Activated T-helper 1 cell treated with anti-CD3 and anti-CD28 coated beads, Interleukin-12 subunit alpha, Interleukin-12 subunit beta, Interleukin-2, Interleukin-4 antibody, amounts not matched to agents 30 ng/mL and 10 ng/mL and 1 ng/mL, durations not matched to agents 14 hours and 24 hours and 36 hours (primary cell): ENCODE measurements around the gene ESYT1. TPM values are rescaled to one million over a fixed set of nuclear protein-coding genes. Genes with fewer than 3 reads are reported as not detected.
A peak's percentile ranks its signal among the peaks of the same experiment; 100 is the strongest.
"Not testable (repeated sequence)": the region's sequence is repeated elsewhere in the genome, so short reads cannot be mapped to it uniquely, and the experiment has no call there.

Source experiments
- DNase-seq: peaks from one replicate; pipeline ENCODE4 v3.0.0; 2021; ENCODE audit warnings: low spot score
- H3K27ac Mint-ChIP-seq: one replicate; pipeline ENCODE4 v1.8.0; 2021; ENCODE audit warnings: mild to moderate bottlenecking, mixed read lengths
- H3K27me3 Mint-ChIP-seq: one replicate; pipeline ENCODE4 v1.8.0; 2022; ENCODE audit warnings: mild to moderate bottlenecking, moderate library complexity, mixed read lengths; ENCODE audit not compliant: insufficient read depth
- H3K36me3 Mint-ChIP-seq: one replicate; pipeline ENCODE4 v1.8.0; 2021; ENCODE audit warnings: low read depth, mixed read lengths
- H3K4me1 Mint-ChIP-seq: one replicate; pipeline ENCODE4 v1.8.0; 2021; ENCODE audit warnings: low read depth, mixed read lengths
- H3K4me3 Mint-ChIP-seq: one replicate; pipeline ENCODE4 v1.8.0; 2021; ENCODE audit warnings: mild to moderate bottlenecking, moderate library complexity, mixed read lengths
- H3K9me3 Mint-ChIP-seq: one replicate; pipeline ENCODE4 v1.8.0; 2021; ENCODE audit warnings: mixed read lengths
- intact Hi-C: fragments of 100-400 bp; cut with micrococcal nuclease; formaldehyde crosslinking; loops from one replicate; pipeline ENCODE4 v1.15.1; 2024
- total RNA-seq: library from RNA; stranded (reverse); gene quantifications from 2 replicates; pipeline ENCODE4 v1.2.3, GENCODE V29; 2022

The ESYT1 gene
- total RNA-seq, 1 donor from 2014 or later = 161 TPM

DNA sequence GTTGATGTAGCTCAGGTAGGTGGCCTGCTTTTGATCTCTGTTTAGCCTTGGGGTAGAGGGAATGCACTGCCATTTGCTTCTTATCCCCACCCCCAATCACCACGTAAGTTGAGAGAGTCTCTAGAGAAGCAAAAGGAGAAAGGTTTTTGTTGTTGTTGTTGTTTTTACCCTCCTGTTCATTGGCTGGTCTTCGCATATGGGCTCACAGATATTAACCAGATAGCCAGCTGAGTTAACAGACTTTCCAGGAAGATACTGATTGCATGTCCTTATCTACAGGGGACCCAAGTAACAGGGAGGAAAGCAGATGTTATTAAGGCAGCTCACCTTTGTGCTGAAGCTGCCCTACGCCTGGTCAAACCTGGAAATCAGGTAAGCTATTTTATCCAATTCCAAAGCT is 20.8 kb upstream of the ESYT1 start:
- no peak for DNase-seq
- H3K36me3 Mint-ChIP-seq = peaks cover 62% of the 10 kb centered on the region
- H3K9me3 Mint-ChIP-seq = no peaks in the 10 kb centered on the region
- H3K4me1 Mint-ChIP-seq = peaks cover 39% of the 10 kb centered on the region
- peak overlapping the region; percentile 68 for H3K27ac Mint-ChIP-seq
- intact Hi-C loops = no loop called here
- no peaks in the 10 kb centered on the region for H3K27me3 Mint-ChIP-seq
- peak overlapping the region; percentile 74 for H3K4me3 Mint-ChIP-seq

GRCh38 chr12:56110571-56110970 is 17.5 kb upstream of the ESYT1 start:
- Mint-ChIP-seq H3K9me3 (no peaks in the 10 kb centered on the region), H3K27me3 (no peaks in the 10 kb centered on the region), H3K27ac (no peak overlapping the region), H3K4me1 (peaks cover 21% of the 10 kb centered on the region), H3K36me3 (peaks cover 74% of the 10 kb centered on the region), H3K4me3 (no peak overlapping the region)
- DNase-seq = no peak
- intact Hi-C loops = no loop called here

GRCh38 chr12:56114084-56114483 is 14.0 kb upstream of the ESYT1 start:
- intact Hi-C loops = no loop called here
- H3K27ac Mint-ChIP-seq = peak overlapping the region; percentile 41

DNA sequence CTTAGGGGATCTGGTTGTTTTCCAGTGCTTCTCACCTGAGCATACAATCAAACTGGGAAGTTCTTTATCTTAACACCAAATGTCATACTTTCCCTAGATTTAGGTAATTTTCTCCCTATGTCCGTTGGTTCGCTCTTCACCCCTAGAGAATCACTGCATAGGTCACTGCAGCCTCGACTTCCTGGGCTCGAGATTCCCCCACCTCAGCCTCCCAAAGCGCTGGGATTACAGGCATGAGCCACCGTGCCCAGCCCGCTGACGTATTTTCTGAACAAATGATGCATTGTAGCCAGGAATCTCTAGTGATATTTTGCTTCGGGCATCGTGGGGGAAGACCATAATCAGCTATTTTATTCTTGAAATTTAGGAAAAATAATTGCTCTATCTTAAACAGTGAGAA is 12.7 kb upstream of the ESYT1 start:
- Mint-ChIP-seq H3K27me3 (no peaks in the 10 kb centered on the region), H3K27ac (peak overlapping the region; percentile 99), H3K9me3 (no peaks in the 10 kb centered on the region), H3K36me3 (peaks cover 52% of the 10 kb centered on the region), H3K4me1 (peaks cover 31% of the 10 kb centered on the region), H3K4me3 (peak overlapping the region; percentile 91)
- intact Hi-C loops = loop anchor here (5.0 kb wide), 6 partner anchors 247 to 1133 kb away; partner anchors contain the start of genes APOF, ATP5F1B, NEMP1 and ORMDL2
- no peak for DNase-seq

More at GRCh38 chr12:56114084-56114483, 14.0 kb upstream of the ESYT1 start:
- Mint-ChIP-seq H3K4me3 (peak overlapping the region; percentile 13), H3K4me1 (peaks cover 18% of the 10 kb centered on the region), H3K36me3 (peaks cover 62% of the 10 kb centered on the region), H3K27me3 (no peaks in the 10 kb centered on the region), H3K9me3 (no peaks in the 10 kb centered on the region)
- no peak for DNase-seq

DNA sequence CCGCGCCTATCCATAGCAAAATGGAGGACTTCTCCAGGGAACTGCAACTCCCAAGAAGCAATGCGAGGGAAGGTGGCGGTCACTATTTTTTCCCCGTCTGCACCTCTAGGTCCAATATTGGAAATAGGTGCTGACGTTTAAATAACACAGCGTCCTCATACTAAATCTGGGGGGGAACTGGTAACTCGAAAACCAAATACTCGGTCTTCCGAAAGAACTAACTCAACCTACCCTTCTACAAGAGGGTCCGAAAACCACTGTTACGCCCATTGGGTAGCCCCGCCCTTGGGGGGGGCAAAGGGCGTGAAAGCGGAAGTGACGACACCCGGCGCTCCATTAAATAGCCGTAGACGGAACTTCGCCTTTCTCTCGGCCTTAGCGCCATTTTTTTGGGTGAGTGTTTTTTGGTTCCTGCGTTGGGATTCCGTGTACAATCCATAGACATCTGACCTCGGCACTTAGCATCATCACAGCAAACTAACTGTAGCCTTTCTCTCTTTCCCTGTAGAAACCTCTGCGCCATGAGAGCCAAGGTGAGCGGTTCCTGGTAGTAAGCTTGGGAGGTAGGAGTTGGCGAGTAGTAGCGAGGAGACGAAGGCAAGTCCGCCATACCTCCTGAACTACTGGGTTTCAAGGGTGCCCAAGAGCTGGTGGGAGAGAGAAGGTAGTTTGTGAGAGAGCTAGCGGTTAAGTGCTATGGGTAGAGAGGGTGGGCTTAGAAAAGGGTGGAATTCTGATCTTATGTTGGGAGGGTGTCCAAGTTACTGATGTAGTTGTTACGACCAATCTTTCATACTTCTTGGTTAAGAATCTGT is 11.6 kb upstream of the ESYT1 start, which contains the start of gene RPL41:
Gene RPL41 (plus strand): TSS at position 367 of the 815 bp plus-strand sequence.
- Mint-ChIP-seq H3K4me3 (peak within 1 kb of the TSS; percentile 91), H3K4me1 (peaks cover 31% of the 10 kb centered on the region), H3K27ac (peak within 1 kb of the TSS; percentile 99), H3K27me3 (no peaks in the 10 kb centered on the region), H3K36me3 (peaks cover 46% of the 10 kb centered on the region), H3K9me3 (no peaks in the 10 kb centered on the region)
- peak; percentile 91 for DNase-seq
- intact Hi-C loops = loop anchor here (1.0 to 5.0 kb wide), 10 partner anchors 12 to 1134 kb away; partner anchors contain the start of genes APOF, ATP5F1B, NACA and NEMP1

DNA sequence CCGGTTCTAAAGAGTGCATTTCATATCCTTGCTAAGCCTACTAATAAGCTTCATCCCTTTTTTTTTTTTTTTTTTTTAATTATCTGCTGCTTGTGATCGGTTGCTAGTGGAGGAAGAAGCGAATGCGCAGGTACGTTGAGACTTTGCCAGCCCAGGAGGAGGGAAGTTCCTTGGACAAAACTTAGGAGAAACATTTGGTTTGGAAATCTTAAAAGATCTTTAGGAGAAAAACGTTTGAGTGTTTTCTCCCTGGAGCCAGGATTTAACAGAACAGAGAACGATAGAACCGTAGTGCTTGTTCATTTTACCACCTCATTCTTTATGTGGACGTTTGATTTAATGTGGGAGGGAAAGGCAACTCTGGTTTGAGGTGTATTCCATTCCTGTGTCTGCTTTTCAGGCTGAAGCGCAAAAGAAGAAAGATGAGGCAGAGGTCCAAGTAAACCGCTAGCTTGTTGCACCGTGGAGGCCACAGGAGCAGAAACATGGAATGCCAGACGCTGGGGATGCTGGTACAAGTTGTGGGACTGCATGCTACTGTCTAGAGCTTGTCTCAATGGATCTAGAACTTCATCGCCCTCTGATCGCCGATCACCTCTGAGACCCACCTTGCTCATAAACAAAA is 10.9 kb upstream of the ESYT1 start:
- Mint-ChIP-seq H3K4me3 (peak overlapping the region; percentile 91), H3K4me1 (peaks cover 31% of the 10 kb centered on the region), H3K36me3 (peaks cover 48% of the 10 kb centered on the region), H3K27ac (peak overlapping the region; percentile 99)
- H3K9me3 Mint-ChIP-seq, DNase-seq, H3K27me3 Mint-ChIP-seq: not testable (repeated sequence)
- intact Hi-C loops = loop anchor here (5.0 kb wide), 6 partner anchors 245 to 1135 kb away; partner anchors contain the start of genes APOF, ATP5F1B, NEMP1 and ORMDL2

- H3K27me3 Mint-ChIP-seq = no peaks in the 10 kb centered on the region
- DNase-seq = peak; percentile 98
- peaks cover 31% of the 10 kb centered on the region for H3K4me1 Mint-ChIP-seq
- H3K36me3 Mint-ChIP-seq = peaks cover 40% of the 10 kb centered on the region
- H3K27ac Mint-ChIP-seq = peak within 1 kb of the TSS; percentile 99
- peak within 1 kb of the TSS; percentile 91 for H3K4me3 Mint-ChIP-seq
- intact Hi-C loops = loop anchor here (1.0 to 5.0 kb wide), 18 partner anchors 8 to 1635 kb away; partner anchors contain the start of genes APOF, ATP5F1B, CDK4 and COQ10A
- no peaks in the 10 kb centered on the region for H3K9me3 Mint-ChIP-seq
Observed at GRCh38 chr12:56117778-56118687, 10.0 kb upstream of the ESYT1 start, which contains the start of gene ZC3H10. TSS of gene ZC3H10 (plus strand) at chr12:56118266. CDS start at chr12:56120563, 2,297 bp downstream.

DNA sequence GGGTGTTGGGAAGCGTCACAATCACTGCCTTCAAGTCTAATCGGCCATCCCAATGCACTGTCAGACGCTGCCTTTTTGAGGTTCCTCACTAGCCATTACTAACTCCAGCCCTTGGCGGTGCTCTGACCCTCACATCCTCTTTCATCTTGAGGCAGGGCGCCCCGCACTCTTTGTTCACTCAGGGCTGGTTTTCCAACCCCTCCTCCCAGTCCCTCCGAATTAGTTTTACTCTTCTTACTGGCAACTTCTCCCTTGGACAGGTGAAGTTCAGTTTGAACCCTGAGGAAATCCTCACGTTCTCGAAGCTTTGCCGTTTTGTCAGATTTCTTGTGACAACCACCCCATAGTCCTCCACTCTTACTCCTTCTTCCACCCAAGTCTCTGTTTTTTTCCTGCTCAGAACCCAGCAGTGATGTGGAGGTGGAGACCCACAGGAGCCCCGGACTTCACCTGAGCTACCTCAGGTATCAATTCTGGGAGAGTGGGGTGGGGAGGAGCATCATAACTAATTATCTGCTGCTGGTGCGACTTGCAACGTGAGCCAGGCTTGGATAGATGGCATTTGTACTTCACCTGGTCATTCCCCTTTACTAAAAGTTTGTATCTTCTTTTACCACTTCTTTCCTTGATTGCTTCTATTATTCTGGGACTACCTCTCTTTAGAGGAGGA is 9.2 kb upstream of the ESYT1 start:
- Mint-ChIP-seq H3K36me3 (peaks cover 32% of the 10 kb centered on the region), H3K4me1 (peaks cover 34% of the 10 kb centered on the region)
- intact Hi-C loops = loop anchor here (1.0 to 5.0 kb wide), 23 partner anchors 7 to 1634 kb away; partner anchors contain the start of genes ANKRD52, APOF, ATP5F1B and CDK4

GRCh38 chr12:56119361-56119796 is 8.7 kb upstream of the ESYT1 start:
- Mint-ChIP-seq H3K4me1 (peaks cover 40% of the 10 kb centered on the region), H3K4me3 (peak overlapping the region; percentile 91), H3K27me3 (no peaks in the 10 kb centered on the region), H3K36me3 (peaks cover 27% of the 10 kb centered on the region), H3K9me3 (no peaks in the 10 kb centered on the region), H3K27ac (peak overlapping the region; percentile 82)
- intact Hi-C loops = loop anchor here (1.0 to 5.0 kb wide), 15 partner anchors 70 to 1633 kb away; partner anchors contain the start of genes ANKRD52, APOF, ATP5F1B and CDK4
- peak; percentile 44 for DNase-seq

More for the DNA sequence above, 9.2 kb upstream of the ESYT1 start:
- Mint-ChIP-seq H3K27me3 (no peaks in the 10 kb centered on the region), H3K9me3 (no peaks in the 10 kb centered on the region), H3K4me3 (peak overlapping the region; percentile 91), H3K27ac (peak overlapping the region; percentile 82)
- DNase-seq = no peak

DNA sequence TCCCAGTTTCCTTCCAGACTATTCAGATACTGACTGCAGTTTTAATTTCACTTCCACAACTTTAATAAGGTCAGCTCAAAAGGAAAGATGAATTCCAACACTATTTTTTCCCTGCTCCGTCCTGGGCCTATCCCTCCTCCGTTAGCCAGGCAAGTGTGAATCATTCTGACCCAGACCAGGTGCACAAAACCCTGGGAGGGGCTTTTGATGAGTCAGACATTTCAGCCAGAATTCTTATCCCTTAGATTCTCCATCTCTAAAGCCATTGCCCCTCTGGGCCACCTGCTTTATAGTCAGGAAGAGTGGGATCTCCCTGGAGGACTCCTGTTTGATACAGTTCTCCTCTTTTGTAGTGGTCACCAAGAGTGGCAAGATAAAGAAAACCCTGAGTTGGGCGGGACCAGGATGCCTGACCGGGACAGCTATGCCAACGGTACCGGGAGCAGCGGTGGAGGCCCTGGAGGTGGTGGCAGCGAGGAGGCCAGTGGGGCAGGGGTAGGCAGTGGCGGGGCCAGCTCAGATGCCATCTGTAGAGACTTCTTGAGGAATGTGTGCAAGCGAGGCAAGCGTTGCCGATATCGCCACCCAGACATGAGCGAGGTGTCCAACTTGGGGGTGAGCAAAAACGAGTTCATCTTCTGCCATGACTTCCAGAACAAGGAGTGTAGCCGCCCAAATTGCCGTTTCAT is 7.8 kb upstream of the ESYT1 start:
- Mint-ChIP-seq H3K27me3 (no peaks in the 10 kb centered on the region), H3K27ac (no peak overlapping the region), H3K4me1 (peaks cover 40% of the 10 kb centered on the region), H3K36me3 (peaks cover 27% of the 10 kb centered on the region), H3K9me3 (no peaks in the 10 kb centered on the region), H3K4me3 (no peak overlapping the region)
- no peak for DNase-seq
- intact Hi-C loops = no loop called here

DNA sequence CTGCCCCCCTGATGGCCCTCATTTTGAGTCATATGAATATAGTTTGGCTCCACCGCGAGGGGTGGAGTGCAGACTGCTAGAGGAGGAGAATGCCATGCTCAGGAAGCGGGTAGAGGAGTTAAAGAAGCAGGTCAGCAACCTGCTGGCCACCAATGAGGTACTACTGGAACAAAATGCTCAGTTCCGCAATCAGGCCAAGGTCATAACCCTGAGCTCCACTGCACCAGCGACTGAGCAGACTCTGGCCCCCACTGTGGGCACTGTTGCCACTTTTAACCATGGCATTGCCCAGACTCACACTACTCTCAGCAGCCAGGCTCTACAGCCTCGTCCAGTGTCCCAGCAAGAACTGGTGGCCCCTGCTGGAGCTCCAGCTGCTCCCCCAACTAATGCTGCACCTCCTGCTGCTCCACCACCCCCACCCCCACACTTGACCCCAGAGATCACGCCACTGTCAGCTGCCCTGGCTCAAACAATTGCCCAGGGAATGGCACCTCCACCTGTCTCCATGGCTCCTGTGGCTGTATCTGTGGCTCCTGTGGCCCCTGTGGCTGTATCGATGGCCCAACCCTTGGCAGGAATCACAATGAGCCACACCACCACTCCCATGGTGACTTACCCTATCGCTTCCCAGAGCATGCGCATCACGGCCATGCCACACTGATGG is 6.7 kb upstream of the ESYT1 start:
- no peak overlapping the region for H3K4me3 Mint-ChIP-seq
- H3K4me1 Mint-ChIP-seq = peaks cover 40% of the 10 kb centered on the region
- no peaks in the 10 kb centered on the region for H3K9me3 Mint-ChIP-seq
- DNase-seq = no peak
- no peaks in the 10 kb centered on the region for H3K27me3 Mint-ChIP-seq
- intact Hi-C loops = no loop called here
- no peak overlapping the region for H3K27ac Mint-ChIP-seq
- H3K36me3 Mint-ChIP-seq = peaks cover 27% of the 10 kb centered on the region
